ENCODE data around the gene PPAN.

PPAN gene

GRCh38 chr19:10087296-10088061 is 18.7 kb upstream of the PPAN start:
- no peak for DNase-seq (ENCODE audit: low spot score)
- no peak for TF ChIP-seq CTCF (IDR thresholded peaks at IDR 0.05; ENCODE audit: extremely low read depth, missing control alignments)

GRCh38 chr19:10088949-10089554 is 17.1 kb upstream of the PPAN start:
- TF ChIP-seq CTCF (IDR thresholded peaks at IDR 0.05; ENCODE audit: extremely low read depth, missing control alignments) = no peak
- no peak for DNase-seq (ENCODE audit: low spot score)

- no peak for DNase-seq (ENCODE audit: low spot score)
- no peak for TF ChIP-seq CTCF (IDR thresholded peaks at IDR 0.05; ENCODE audit: extremely low read depth, missing control alignments)
Measured at GRCh38 chr19:10089801-10090375, 16.3 kb upstream of the PPAN start.

- no peak for DNase-seq (ENCODE audit: low spot score)
- no peak for TF ChIP-seq CTCF (IDR thresholded peaks at IDR 0.05; ENCODE audit: extremely low read depth, missing control alignments)
Measured at GRCh38 chr19:10091370-10091687, 14.8 kb upstream of the PPAN start.

GRCh38 chr19:10091895-10092641 is 14.1 kb upstream of the PPAN start:
- no peak for DNase-seq (ENCODE audit: low spot score)
- no peak for TF ChIP-seq CTCF (IDR thresholded peaks at IDR 0.05; ENCODE audit: extremely low read depth, missing control alignments)

- no peak for TF ChIP-seq CTCF (IDR thresholded peaks at IDR 0.05; ENCODE audit: extremely low read depth, missing control alignments)
- DNase-seq (ENCODE audit: low spot score) = no peak
Measured at GRCh38 chr19:10092648-10093294, 13.4 kb upstream of the PPAN start.

Data from GM20000 (cell line).